HepG2 (cell line): ENCODE measurements around the gene PLEKHB2.

ENCODE experiments used
- ATF2 ChIP-seq: sonication (generic); formaldehyde crosslinking; IDR thresholded peaks from 2 replicates; pipeline ENCODE4 v1.4.0; 2020; ENCODE audit warnings: missing genetic modification reagents
- CHD4 ChIP-seq: fragments of 200-600 bp; sonication (generic); IDR thresholded peaks from 2 replicates; pipeline ENCODE4 v1.7.0; 2017; ENCODE audit warnings: mild to moderate bottlenecking, low read length, borderline replicate concordance
- CTCF ChIP-seq: sonication (generic); formaldehyde crosslinking; IDR thresholded peaks from 2 replicates; pipeline ENCODE4 v1.5.0; 2020; ENCODE audit warnings: mild to moderate bottlenecking, missing genetic modification reagents, moderate library complexity
- KDM1A ChIP-seq: IDR thresholded peaks from 2 replicates; pipeline ENCODE4 v1.6.1; 2016; ENCODE audit warnings: missing compliant biosample characterization
- KDM4B ChIP-seq: sonication (generic); formaldehyde crosslinking; IDR thresholded peaks from 2 replicates; pipeline ENCODE4 v1.4.0; 2020; ENCODE audit warnings: missing genetic modification reagents
- POLR2AphosphoS5 ChIP-seq: IDR thresholded peaks from 2 replicates; pipeline ENCODE4 v1.6.1; 2012; ENCODE audit warnings: low read depth, low read length
- ZBTB39 ChIP-seq: sonication (generic); formaldehyde crosslinking; IDR thresholded peaks from 2 replicates; pipeline ENCODE4 v1.5.0; 2020; ENCODE audit warnings: missing genetic modification reagents
- ZNF207 ChIP-seq: fragments of 450-650 bp; IDR thresholded peaks from 2 replicates; pipeline ENCODE4 v1.6.1; 2016; ENCODE audit warnings: antibody characterized with exemption, borderline replicate concordance
- ZNF333 ChIP-seq: sonication (generic); formaldehyde crosslinking; IDR thresholded peaks from 2 replicates; pipeline ENCODE4 v1.4.0; 2020; ENCODE audit warnings: mild to moderate bottlenecking, missing genetic modification reagents, borderline replicate concordance

- TF ChIP-seq CTCF (CRISPR knock-in tag) (peak; percentile 63), ZNF207 (no peak), POLR2AphosphoS5 (no peak), ATF2 (CRISPR knock-in tag) (no peak), ZNF333 (CRISPR knock-in tag) (no peak), KDM4B (CRISPR knock-in tag) (no peak), CHD4 (no peak), KDM1A (no peak), ZBTB39 (CRISPR knock-in tag) (no peak)
These were observed 43.3 kb downstream of the PLEKHB2 start for GRCh38 chr2:131148426-131148825.
